Measurements from ENCODE around the gene XPNPEP3.

- TF ChIP-seq CTCF (IDR thresholded peaks at IDR 0.05) (no peak), POLR2A (IDR thresholded peaks at IDR 0.05) (no peak)
Observed at GRCh38 chr22:40876907-40877306, 20.0 kb downstream of the XPNPEP3 start.
